GM23338 (cell line): Measurements from ENCODE around the gene FER. TPM values are rescaled to one million over a fixed set of nuclear protein-coding genes. Genes with fewer than 3 reads are reported as not detected.

Experiments used
- ATAC-seq: fragments of 200-7000 bp; cut with Tn5 transposase; 3 replicates; pipeline ENCODE4 v1.9.1; 2020
- DNase-seq: peaks from one replicate; pipeline ENCODE4 v3.0.0-alpha.2; 2015; ENCODE audit warnings: low spot score
- H2AFZ ChIP-seq: fragments of 200-600 bp; sonication (generic); 2 replicates; pipeline ENCODE4 v1.8.0; 2016; ENCODE audit warnings: antibody characterized with exemption, mild to moderate bottlenecking, moderate library complexity
- H3F3A ChIP-seq: fragments of 200-600 bp; sonication (generic); replicated peaks from 2 replicates; pipeline ENCODE4 v1.8.0; 2017; ENCODE audit warnings: antibody characterized with exemption, mixed run types, low read depth
- H3K27ac ChIP-seq: fragments of 200-600 bp; sonication (generic); 2 replicates; pipeline ENCODE4 v1.6.1; 2016; ENCODE audit warnings: low read depth
- H3K27me3 ChIP-seq: fragments of 200-600 bp; sonication (generic); 2 replicates; pipeline ENCODE4 v1.8.0; 2016; ENCODE audit warnings: mild to moderate bottlenecking, mixed run types, moderate library complexity; ENCODE audit not compliant: insufficient read depth
- H3K36me3 ChIP-seq: fragments of 200-600 bp; sonication (generic); 2 replicates; pipeline ENCODE4 v1.8.0; 2016; ENCODE audit warnings: mild to moderate bottlenecking; ENCODE audit not compliant: insufficient read depth
- H3K4me1 ChIP-seq: fragments of 200-600 bp; sonication (generic); 2 replicates; pipeline ENCODE4 v1.8.0; 2016; ENCODE audit warnings: mild to moderate bottlenecking, moderate library complexity; ENCODE audit not compliant: insufficient read depth
- H3K4me2 ChIP-seq: fragments of 200-600 bp; sonication (generic); 2 replicates; pipeline ENCODE4 v1.7.1; 2017; ENCODE audit warnings: mixed run types
- H3K4me3 ChIP-seq: fragments of 200-600 bp; sonication (generic); 2 replicates; pipeline ENCODE4 v1.6.1; 2016; ENCODE audit warnings: mixed run types
- H3K79me2 ChIP-seq: fragments of 200-600 bp; sonication (generic); replicated peaks from 2 replicates; pipeline ENCODE4 v1.8.0; 2017; ENCODE audit warnings: mild to moderate bottlenecking; ENCODE audit not compliant: insufficient read depth
- H3K9me2 ChIP-seq: fragments of 200-600 bp; sonication (generic); 2 replicates; pipeline ENCODE4 v1.8.0; 2017; ENCODE audit not compliant: insufficient read depth
- H4K20me1 ChIP-seq: fragments of 200-600 bp; sonication (generic); replicated peaks from 2 replicates; pipeline ENCODE4 v1.8.0; 2017; ENCODE audit warnings: mild to moderate bottlenecking; ENCODE audit not compliant: insufficient read depth
- H3K27ac Mint-ChIP-seq: 2 replicates; pipeline ENCODE4 v1.8.0; 2020; ENCODE audit warnings: inconsistent platforms, mild to moderate bottlenecking, moderate library complexity, mixed read lengths
- H3K27me3 Mint-ChIP-seq: 3 replicates; pipeline ENCODE4 v1.8.0; 2022; ENCODE audit warnings: low read depth, mild to moderate bottlenecking, moderate library complexity, mixed read lengths, inconsistent platforms; ENCODE audit not compliant: insufficient read depth, poor library complexity
- H3K36me3 Mint-ChIP-seq: 3 replicates; pipeline ENCODE4 v1.8.0; 2021; ENCODE audit warnings: low read depth, mild to moderate bottlenecking, inconsistent platforms, moderate library complexity, mixed read lengths
- H3K4me1 Mint-ChIP-seq: 3 replicates; pipeline ENCODE4 v1.8.0; 2020; ENCODE audit warnings: mild to moderate bottlenecking, inconsistent platforms, mixed read lengths
- H3K4me3 Mint-ChIP-seq: 3 replicates; pipeline ENCODE4 v1.8.0; 2021; ENCODE audit warnings: moderate library complexity, mild to moderate bottlenecking, inconsistent platforms, mixed read lengths
- H3K9me3 Mint-ChIP-seq: 3 replicates; pipeline ENCODE4 v1.8.0; 2020; ENCODE audit warnings: moderate library complexity, mild to moderate bottlenecking, inconsistent platforms, mixed read lengths
- CREB1 ChIP-seq: fragments of 250-450 bp; sonication (Bioruptor Pico); IDR thresholded peaks from 2 replicates; pipeline ENCODE4 v1.5.0; 2020; ENCODE audit warnings: low read depth, mild to moderate bottlenecking, moderate library complexity
- EZH2 ChIP-seq: fragments of 200-600 bp; sonication (generic); IDR thresholded peaks from one replicate; pipeline ENCODE4 v1.8.0; 2017; ENCODE audit warnings: antibody characterized with exemption, mild to moderate bottlenecking, low read depth; ENCODE audit not compliant: unreplicated experiment
- EZH2phosphoT487 ChIP-seq: fragments of 200-600 bp; sonication (generic); IDR thresholded peaks from one replicate; pipeline ENCODE4 v1.8.1; 2018; ENCODE audit warnings: antibody characterized with exemption; ENCODE audit not compliant: unreplicated experiment
- JUNB ChIP-seq: IDR thresholded peaks from one replicate; pipeline ENCODE4 v1.6.1; 2016; ENCODE audit warnings: antibody characterized with exemption; ENCODE audit not compliant: unreplicated experiment
- NANOG ChIP-seq: IDR thresholded peaks from 2 replicates; pipeline ENCODE4 v1.6.1; 2016; ENCODE audit warnings: antibody characterized with exemption, borderline replicate concordance
- POLR2AphosphoS5 ChIP-seq: IDR thresholded peaks from 2 replicates; pipeline ENCODE4 v1.6.1; 2016; ENCODE audit warnings: antibody characterized with exemption, low read depth
- REST ChIP-seq: IDR thresholded peaks from one replicate; pipeline ENCODE4 v1.6.1; 2018; ENCODE audit warnings: antibody characterized with exemption; ENCODE audit not compliant: unreplicated experiment
- STAT1 ChIP-seq: IDR thresholded peaks from one replicate; pipeline ENCODE4 v1.6.1; 2016; ENCODE audit warnings: antibody characterized with exemption; ENCODE audit not compliant: unreplicated experiment
- ZNF114 ChIP-seq: fragments of 250-450 bp; sonication (Bioruptor Pico); IDR thresholded peaks from 2 replicates; pipeline ENCODE4 v1.5.0; 2020; ENCODE audit warnings: mild to moderate bottlenecking, moderate library complexity
- ZNF331 ChIP-seq: fragments of 250-450 bp; sonication (Bioruptor Pico); IDR thresholded peaks from 2 replicates; pipeline ENCODE4 v1.5.0; 2020; ENCODE audit warnings: low read depth, mild to moderate bottlenecking, moderate library complexity
- polyA plus RNA-seq: library from polyadenylated mRNA; unstranded; fragments of >200 nt; fragmentation: Nextera tagmentation; extraction: Ambion mirVana; gene quantifications from 2 replicates; pipeline ENCODE4 v1.2.1, GENCODE V29; 2016
- total RNA-seq: library from RNA; depleted of rRNA; stranded (reverse); fragments of >200 nt; shearing (Covaris generic); gene quantifications from 2 replicates; pipeline ENCODE4 v1.2.3, GENCODE V29; 2014
- TF ChIP-seq, protein P1 (sequence below), 2 experiments: fragments of 200-600 bp in 1 of 2; sonication (generic) in 1 of 2; conservative IDR thresholded peaks; 2 replicates each; pipeline versions ENCODE4 v1.5.1 to v1.6.1; 2016 to 2017; ENCODE audit warnings: antibody characterized with exemption in 2 of 2, low read depth in 2 of 2, mild to moderate bottlenecking in 2 of 2, moderate library complexity in 1 of 2
- TF ChIP-seq, protein P2 (sequence below): fragments of 250-450 bp; sonication (Bioruptor Pico); IDR thresholded peaks from 2 replicates; pipeline ENCODE4 v1.5.0; 2020; ENCODE audit warnings: mild to moderate bottlenecking, moderate library complexity
- TF ChIP-seq, protein P3 (sequence below): IDR thresholded peaks from 2 replicates; pipeline ENCODE4 v1.6.1; 2016; ENCODE audit warnings: antibody characterized with exemption

The FER gene
- total and polyA plus RNA-seq, 2 experiments from 2014 or later, result 17.4 to 34.8 TPM

DNA sequence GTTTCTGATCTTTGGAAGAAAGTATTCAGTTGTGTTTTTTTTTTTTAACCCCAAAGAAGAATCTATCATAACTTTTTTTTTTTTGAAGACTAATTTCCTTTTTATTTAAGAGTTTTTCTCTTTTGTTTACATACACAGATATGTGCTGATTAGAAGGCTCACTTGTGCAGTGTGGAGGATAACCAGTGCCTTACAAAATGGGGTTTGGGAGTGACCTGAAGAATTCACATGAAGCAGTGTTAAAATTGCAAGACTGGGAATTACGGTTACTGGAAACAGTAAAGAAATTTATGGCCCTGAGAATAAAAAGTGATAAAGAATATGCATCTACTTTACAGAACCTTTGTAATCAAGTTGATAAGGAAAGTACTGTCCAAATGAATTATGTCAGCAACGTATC is 50.3 kb downstream of the FER start:
- ATAC-seq, result no peak
- H3K9me3 Mint-ChIP-seq, result peaks cover 12% of the 10 kb centered on the region
- no peaks in the 10 kb centered on the region for H3K27me3 ChIP-seq

More for the DNA sequence above, 50.3 kb downstream of the FER start:
- no peak for DNase-seq
- Histone ChIP-seq H3K36me3 (no peaks in the 10 kb centered on the region), H3K79me2 (no peaks in the 10 kb centered on the region; the same call in 1 of the 2 replicates), H4K20me1 (no peaks in the 10 kb centered on the region), H3K4me1 (0 out of 2 replicates have a peak, but pooled peaks cover 11% of the 10 kb centered on the region), H3K4me3 (no peak overlapping the region), H3K9me2 (no peaks in the 10 kb centered on the region), H3K27ac (no peak overlapping the region; the same call in 1 of the 2 replicates), H2AFZ (no peak overlapping the region), H3K4me2 (no peak overlapping the region), H3F3A (no peaks in the 10 kb centered on the region)
- no peak overlapping the region for H3K4me3 Mint-ChIP-seq
- TF ChIP-seq JUNB (no peak), EZH2 (no peak), ZNF331 (CRISPR knock-in tag) (no peak), EZH2phosphoT487 (no peak), REST (no peak), CREB1 (CRISPR knock-in tag) (no peak), STAT1 (no peak), NANOG (no peak), ZNF114 (no peak), POLR2AphosphoS5 (no peak)
- TF ChIP-seq, protein P1, sequence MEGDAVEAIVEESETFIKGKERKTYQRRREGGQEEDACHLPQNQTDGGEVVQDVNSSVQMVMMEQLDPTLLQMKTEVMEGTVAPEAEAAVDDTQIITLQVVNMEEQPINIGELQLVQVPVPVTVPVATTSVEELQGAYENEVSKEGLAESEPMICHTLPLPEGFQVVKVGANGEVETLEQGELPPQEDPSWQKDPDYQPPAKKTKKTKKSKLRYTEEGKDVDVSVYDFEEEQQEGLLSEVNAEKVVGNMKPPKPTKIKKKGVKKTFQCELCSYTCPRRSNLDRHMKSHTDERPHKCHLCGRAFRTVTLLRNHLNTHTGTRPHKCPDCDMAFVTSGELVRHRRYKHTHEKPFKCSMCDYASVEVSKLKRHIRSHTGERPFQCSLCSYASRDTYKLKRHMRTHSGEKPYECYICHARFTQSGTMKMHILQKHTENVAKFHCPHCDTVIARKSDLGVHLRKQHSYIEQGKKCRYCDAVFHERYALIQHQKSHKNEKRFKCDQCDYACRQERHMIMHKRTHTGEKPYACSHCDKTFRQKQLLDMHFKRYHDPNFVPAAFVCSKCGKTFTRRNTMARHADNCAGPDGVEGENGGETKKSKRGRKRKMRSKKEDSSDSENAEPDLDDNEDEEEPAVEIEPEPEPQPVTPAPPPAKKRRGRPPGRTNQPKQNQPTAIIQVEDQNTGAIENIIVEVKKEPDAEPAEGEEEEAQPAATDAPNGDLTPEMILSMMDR (conservative IDR thresholded peaks at IDR 0.05; ENCODE audit: low read depth in 2 of 2), result no peak
- TF ChIP-seq, protein P2, sequence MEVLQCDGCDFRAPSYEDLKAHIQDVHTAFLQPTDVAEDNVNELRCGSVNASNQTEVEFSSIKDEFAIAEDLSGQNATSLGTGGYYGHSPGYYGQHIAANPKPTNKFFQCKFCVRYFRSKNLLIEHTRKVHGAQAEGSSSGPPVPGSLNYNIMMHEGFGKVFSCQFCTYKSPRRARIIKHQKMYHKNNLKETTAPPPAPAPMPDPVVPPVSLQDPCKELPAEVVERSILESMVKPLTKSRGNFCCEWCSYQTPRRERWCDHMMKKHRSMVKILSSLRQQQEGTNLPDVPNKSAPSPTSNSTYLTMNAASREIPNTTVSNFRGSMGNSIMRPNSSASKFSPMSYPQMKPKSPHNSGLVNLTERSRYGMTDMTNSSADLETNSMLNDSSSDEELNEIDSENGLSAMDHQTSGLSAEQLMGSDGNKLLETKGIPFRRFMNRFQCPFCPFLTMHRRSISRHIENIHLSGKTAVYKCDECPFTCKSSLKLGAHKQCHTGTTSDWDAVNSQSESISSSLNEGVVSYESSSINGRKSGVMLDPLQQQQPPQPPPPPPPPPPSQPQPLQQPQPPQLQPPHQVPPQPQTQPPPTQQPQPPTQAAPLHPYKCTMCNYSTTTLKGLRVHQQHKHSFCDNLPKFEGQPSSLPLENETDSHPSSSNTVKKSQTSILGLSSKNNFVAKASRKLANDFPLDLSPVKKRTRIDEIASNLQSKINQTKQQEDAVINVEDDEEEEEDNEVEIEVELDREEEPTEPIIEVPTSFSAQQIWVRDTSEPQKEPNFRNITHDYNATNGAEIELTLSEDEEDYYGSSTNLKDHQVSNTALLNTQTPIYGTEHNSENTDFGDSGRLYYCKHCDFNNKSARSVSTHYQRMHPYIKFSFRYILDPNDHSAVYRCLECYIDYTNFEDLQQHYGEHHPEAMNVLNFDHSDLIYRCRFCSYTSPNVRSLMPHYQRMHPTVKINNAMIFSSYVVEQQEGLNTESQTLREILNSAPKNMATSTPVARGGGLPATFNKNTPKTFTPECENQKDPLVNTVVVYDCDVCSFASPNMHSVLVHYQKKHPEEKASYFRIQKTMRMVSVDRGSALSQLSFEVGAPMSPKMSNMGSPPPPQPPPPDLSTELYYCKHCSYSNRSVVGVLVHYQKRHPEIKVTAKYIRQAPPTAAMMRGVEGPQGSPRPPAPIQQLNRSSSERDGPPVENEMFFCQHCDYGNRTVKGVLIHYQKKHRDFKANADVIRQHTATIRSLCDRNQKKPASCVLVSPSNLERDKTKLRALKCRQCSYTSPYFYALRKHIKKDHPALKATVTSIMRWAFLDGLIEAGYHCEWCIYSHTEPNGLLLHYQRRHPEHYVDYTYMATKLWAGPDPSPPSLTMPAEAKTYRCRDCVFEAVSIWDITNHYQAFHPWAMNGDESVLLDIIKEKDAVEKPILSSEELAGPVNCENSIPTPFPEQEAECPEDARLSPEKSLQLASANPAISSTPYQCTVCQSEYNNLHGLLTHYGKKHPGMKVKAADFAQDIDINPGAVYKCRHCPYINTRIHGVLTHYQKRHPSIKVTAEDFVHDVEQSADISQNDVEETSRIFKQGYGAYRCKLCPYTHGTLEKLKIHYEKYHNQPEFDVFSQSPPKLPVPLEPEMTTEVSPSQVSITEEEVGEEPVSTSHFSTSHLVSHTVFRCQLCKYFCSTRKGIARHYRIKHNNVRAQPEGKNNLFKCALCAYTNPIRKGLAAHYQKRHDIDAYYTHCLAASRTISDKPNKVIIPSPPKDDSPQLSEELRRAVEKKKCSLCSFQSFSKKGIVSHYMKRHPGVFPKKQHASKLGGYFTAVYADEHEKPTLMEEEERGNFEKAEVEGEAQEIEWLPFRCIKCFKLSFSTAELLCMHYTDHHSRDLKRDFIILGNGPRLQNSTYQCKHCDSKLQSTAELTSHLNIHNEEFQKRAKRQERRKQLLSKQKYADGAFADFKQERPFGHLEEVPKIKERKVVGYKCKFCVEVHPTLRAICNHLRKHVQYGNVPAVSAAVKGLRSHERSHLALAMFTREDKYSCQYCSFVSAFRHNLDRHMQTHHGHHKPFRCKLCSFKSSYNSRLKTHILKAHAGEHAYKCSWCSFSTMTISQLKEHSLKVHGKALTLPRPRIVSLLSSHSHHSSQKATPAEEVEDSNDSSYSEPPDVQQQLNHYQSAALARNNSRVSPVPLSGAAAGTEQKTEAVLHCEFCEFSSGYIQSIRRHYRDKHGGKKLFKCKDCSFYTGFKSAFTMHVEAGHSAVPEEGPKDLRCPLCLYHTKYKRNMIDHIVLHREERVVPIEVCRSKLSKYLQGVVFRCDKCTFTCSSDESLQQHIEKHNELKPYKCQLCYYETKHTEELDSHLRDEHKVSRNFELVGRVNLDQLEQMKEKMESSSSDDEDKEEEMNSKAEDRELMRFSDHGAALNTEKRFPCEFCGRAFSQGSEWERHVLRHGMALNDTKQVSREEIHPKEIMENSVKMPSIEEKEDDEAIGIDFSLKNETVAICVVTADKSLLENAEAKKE (CRISPR knock-in tag), result no peak
- TF ChIP-seq, protein P3, sequence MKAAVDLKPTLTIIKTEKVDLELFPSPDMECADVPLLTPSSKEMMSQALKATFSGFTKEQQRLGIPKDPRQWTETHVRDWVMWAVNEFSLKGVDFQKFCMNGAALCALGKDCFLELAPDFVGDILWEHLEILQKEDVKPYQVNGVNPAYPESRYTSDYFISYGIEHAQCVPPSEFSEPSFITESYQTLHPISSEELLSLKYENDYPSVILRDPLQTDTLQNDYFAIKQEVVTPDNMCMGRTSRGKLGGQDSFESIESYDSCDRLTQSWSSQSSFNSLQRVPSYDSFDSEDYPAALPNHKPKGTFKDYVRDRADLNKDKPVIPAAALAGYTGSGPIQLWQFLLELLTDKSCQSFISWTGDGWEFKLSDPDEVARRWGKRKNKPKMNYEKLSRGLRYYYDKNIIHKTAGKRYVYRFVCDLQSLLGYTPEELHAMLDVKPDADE, result no peak
- peaks cover 7% of the 10 kb centered on the region for H3K4me1 Mint-ChIP-seq
- H3K36me3 Mint-ChIP-seq, result peaks cover 30% of the 10 kb centered on the region; the same call in 2 of the 3 replicates
- H3K27ac Mint-ChIP-seq, result no peak overlapping the region
- peaks cover 8% of the 10 kb centered on the region for H3K27me3 Mint-ChIP-seq
